Measurements from ENCODE around the gene ACTN1. TPM values are rescaled to one million over a fixed set of nuclear protein-coding genes. Genes with fewer than 3 reads are reported as not detected.

The ACTN1 gene
- total and polyA plus RNA-seq, 7 experiments from 2014 or later = 41.3 to 390 (median 227) TPM

DNA sequence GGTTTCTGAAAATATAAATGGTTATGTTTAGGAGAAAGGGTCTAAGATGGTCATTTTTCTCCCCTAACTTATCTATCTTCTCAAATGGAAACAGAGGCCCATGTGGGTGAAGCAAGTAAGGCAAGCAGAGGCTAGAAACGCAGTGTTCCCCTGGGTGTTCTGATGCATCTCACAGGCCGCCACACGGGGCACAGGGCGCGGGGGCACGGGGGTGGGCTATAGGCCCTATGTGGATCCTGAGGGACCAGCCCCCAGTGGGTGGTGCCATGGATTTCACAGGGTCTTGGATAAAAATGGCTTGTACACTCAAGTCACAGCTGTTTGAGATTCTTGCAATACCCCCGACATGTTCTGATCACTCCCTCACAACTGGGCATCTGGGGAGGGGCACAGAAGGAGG, 17.7 kb downstream of the ACTN1 start:
- H3K4me3 Mint-ChIP-seq = peak overlapping the region in 6 of 10 donors; percentile 36 to 65 (median 46)
- no peaks in the 10 kb centered on the region for H3K27me3 ChIP-seq (ENCODE audit: control insufficient read depth in 2 of 2, insufficient read depth in 2 of 2, low read length in 2 of 2)
- H3K36me3 ChIP-seq (ENCODE audit: control insufficient read depth in 2 of 3, insufficient read depth in 3 of 3, low read length in 3 of 3) = peaks cover 0 to 3% (median 0%) of the 10 kb centered on the region in 3 experiments
- H3K4me1 ChIP-seq (ENCODE audit: control insufficient read depth in 2 of 2, insufficient read depth in 2 of 2, low read length in 2 of 2) = peaks cover 0 to 94% of the 10 kb centered on the region in 2 donors
- peaks cover 29 to 100% (median 93%) of the 10 kb centered on the region in 7 donors for H3K4me1 Mint-ChIP-seq
- H3K27me3 Mint-ChIP-seq = no peaks in the 10 kb centered on the region
- H3K27ac Mint-ChIP-seq = peak overlapping the region in 8 of 9 donors; percentile 15 to 100 (median 88)
- no peaks in the 10 kb centered on the region for H3K9me3 ChIP-seq (ENCODE audit: control insufficient read depth in 2 of 3, low read length in 3 of 3)
- no peak overlapping the region for H3K4me3 ChIP-seq (ENCODE audit: low read length)
- intact Hi-C loops (cut with micrococcal nuclease) = loop anchor here in 1 of 2 donors (10.0 kb wide), 1 partner anchor 803 kb away; the partner anchor contains the start of gene SRSF5
- no peaks in the 10 kb centered on the region for H3K9me3 Mint-ChIP-seq
- ChIA-PET POLR2A (interaction anchor here (0.7 to 7.6 kb wide), 4 partner anchors 6 to 16 kb away, joined by 3 to 82 read pairs (median 14); no protein-coding TSS in a partner anchor), CTCF (interaction anchor here (1.3 kb wide), 1 partner anchor 50 kb away, joined by 3 read pairs; no protein-coding TSS in a partner anchor)
- ATAC-seq = no peak
- no peak for DNase-seq
- no peak overlapping the region for H3K27ac ChIP-seq (ENCODE audit: low read depth, low read length)
- peaks cover 4 to 41% (median 6%) of the 10 kb centered on the region in 5 donors for H3K36me3 Mint-ChIP-seq

- ChIA-PET CTCF (interaction anchor here (0.8 to 1.3 kb wide), 2 partner anchors 49 to 144 kb away, joined by 3 read pairs; no protein-coding TSS in a partner anchor), POLR2A (interaction anchor here (0.8 to 7.6 kb wide), 8 partner anchors 7 to 28 kb away, joined by 4 to 82 read pairs (median 6); no protein-coding TSS in a partner anchor)
- H3K36me3 ChIP-seq (ENCODE audit: control insufficient read depth in 2 of 3, insufficient read depth in 3 of 3, low read length in 3 of 3) = peaks cover 0 to 3% (median 0%) of the 10 kb centered on the region in 3 experiments
- ATAC-seq (no peak), DNase-seq (no peak)
- H3K27me3 ChIP-seq (ENCODE audit: control insufficient read depth in 2 of 2, insufficient read depth in 2 of 2, low read length in 2 of 2) = no peaks in the 10 kb centered on the region
- intact Hi-C loops (cut with micrococcal nuclease) = loop anchor here in 1 of 2 donors (1.0 to 10.0 kb wide), 2 partner anchors 8 to 805 kb away; partner anchors contain the start of gene SRSF5
- H3K27ac Mint-ChIP-seq = peak overlapping the region in 8 of 9 donors; percentile 64 to 97 (median 90)
- H3K9me3 Mint-ChIP-seq = no peaks in the 10 kb centered on the region
- H3K4me1 ChIP-seq (ENCODE audit: control insufficient read depth in 2 of 2, insufficient read depth in 2 of 2, low read length in 2 of 2) = peaks cover 0 to 94% of the 10 kb centered on the region in 2 donors
- H3K27ac ChIP-seq (ENCODE audit: low read depth, low read length) = peak overlapping the region; percentile 29
- peaks cover 4 to 35% (median 6%) of the 10 kb centered on the region in 5 donors for H3K36me3 Mint-ChIP-seq
- H3K27me3 Mint-ChIP-seq = no peaks in the 10 kb centered on the region
- peaks cover 24 to 100% (median 95%) of the 10 kb centered on the region in 7 donors for H3K4me1 Mint-ChIP-seq
- H3K9me3 ChIP-seq (ENCODE audit: control insufficient read depth in 2 of 3, low read length in 3 of 3) = no peaks in the 10 kb centered on the region
- peak overlapping the region in 8 of 10 donors; percentile 27 to 85 (median 58) for H3K4me3 Mint-ChIP-seq
- H3K4me3 ChIP-seq (ENCODE audit: low read length) = no peak overlapping the region
Observed at GRCh38 chr14:68960123-68960522, 19.0 kb downstream of the ACTN1 start.

GRCh38 chr14:68959035-68959434, 20.1 kb downstream of the ACTN1 start:
- H3K4me1 Mint-ChIP-seq = peaks cover 27 to 100% (median 94%) of the 10 kb centered on the region in 7 donors
- no peak for ATAC-seq

DNA sequence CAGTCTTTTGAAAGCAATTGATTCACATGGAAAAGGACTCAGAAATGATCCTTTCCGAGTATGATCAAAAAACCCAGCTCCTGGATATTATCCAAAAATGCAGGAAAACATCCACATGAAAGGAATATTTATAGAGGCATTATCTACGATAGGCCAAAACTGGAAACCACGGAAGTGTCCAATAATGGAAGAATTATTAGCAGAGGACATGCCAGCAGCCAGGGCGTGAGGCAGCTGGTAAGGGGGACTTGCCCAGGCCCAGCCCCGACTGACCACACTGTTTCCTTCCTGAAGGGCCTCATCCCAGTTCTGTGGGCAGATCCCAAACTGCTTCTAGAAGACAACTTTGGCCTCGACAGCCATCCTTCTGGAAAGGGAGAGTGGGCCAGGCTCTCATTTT, 20.5 kb downstream of the ACTN1 start:
- H3K4me3 Mint-ChIP-seq = peak overlapping the region in 4 of 10 donors; percentile 27 to 78 (median 66)
- peaks cover 0 to 86% of the 10 kb centered on the region in 2 donors for H3K4me1 ChIP-seq (ENCODE audit: control insufficient read depth in 2 of 2, insufficient read depth in 2 of 2, low read length in 2 of 2)
- H3K27ac ChIP-seq (ENCODE audit: low read depth, low read length) = no peak overlapping the region
- intact Hi-C loops (cut with micrococcal nuclease) = no loop called here
- H3K27me3 Mint-ChIP-seq = no peaks in the 10 kb centered on the region
- H3K4me3 ChIP-seq (ENCODE audit: low read length) = no peak overlapping the region
- POLR2A ChIA-PET = interaction anchor here (0.7 to 7.6 kb wide), 5 partner anchors 9 to 33 kb away, joined by 3 to 82 read pairs (median 11); no protein-coding TSS in a partner anchor
- H3K4me1 Mint-ChIP-seq = peaks cover 26 to 100% (median 92%) of the 10 kb centered on the region in 7 donors
- H3K27me3 ChIP-seq (ENCODE audit: control insufficient read depth in 2 of 2, insufficient read depth in 2 of 2, low read length in 2 of 2) = no peaks in the 10 kb centered on the region
- no peaks in the 10 kb centered on the region for H3K9me3 Mint-ChIP-seq
- peak overlapping the region in 8 of 9 donors; percentile 64 to 97 (median 90) for H3K27ac Mint-ChIP-seq
- DNase-seq (no peak), ATAC-seq (no peak)
- CTCF ChIA-PET = interaction anchor here (0.6 to 1.1 kb wide), 4 partner anchors 9 to 47 kb away, joined by 3 to 4 read pairs (median 3); no protein-coding TSS in a partner anchor
- H3K36me3 ChIP-seq (ENCODE audit: control insufficient read depth in 2 of 3, insufficient read depth in 3 of 3, low read length in 3 of 3) = peaks cover 0 to 3% (median 0%) of the 10 kb centered on the region in 3 experiments
- H3K36me3 Mint-ChIP-seq = peaks cover 4 to 33% (median 9%) of the 10 kb centered on the region in 5 donors
- no peaks in the 10 kb centered on the region for H3K9me3 ChIP-seq (ENCODE audit: control insufficient read depth in 2 of 3, low read length in 3 of 3)

More at GRCh38 chr14:68959035-68959434, 20.1 kb downstream of the ACTN1 start:
- Histone ChIP-seq H3K4me1 (ENCODE audit: control insufficient read depth in 2 of 2, insufficient read depth in 2 of 2, low read length in 2 of 2) (peaks cover 0 to 91% of the 10 kb centered on the region in 2 donors), H3K27ac (ENCODE audit: low read depth, low read length) (peak overlapping the region; percentile 44), H3K9me3 (ENCODE audit: control insufficient read depth in 2 of 3, low read length in 3 of 3) (no peaks in the 10 kb centered on the region), H3K27me3 (ENCODE audit: control insufficient read depth in 2 of 2, insufficient read depth in 2 of 2, low read length in 2 of 2) (no peaks in the 10 kb centered on the region), H3K36me3 (ENCODE audit: control insufficient read depth in 2 of 3, insufficient read depth in 3 of 3, low read length in 3 of 3) (peaks cover 0 to 3% (median 0%) of the 10 kb centered on the region in 3 experiments), H3K4me3 (ENCODE audit: low read length) (no peak overlapping the region)
- ChIA-PET POLR2A (interaction anchor here (1.1 to 7.6 kb wide), 6 partner anchors 8 to 33 kb away, joined by 3 to 82 read pairs (median 9); no protein-coding TSS in a partner anchor), CTCF (interaction anchor here (0.7 to 1.1 kb wide), 4 partner anchors 8 to 48 kb away, joined by 3 to 4 read pairs (median 4); no protein-coding TSS in a partner anchor)
- no peaks in the 10 kb centered on the region for H3K27me3 Mint-ChIP-seq
- no peaks in the 10 kb centered on the region for H3K9me3 Mint-ChIP-seq
- H3K36me3 Mint-ChIP-seq = peaks cover 4 to 34% (median 9%) of the 10 kb centered on the region in 5 donors
- peak overlapping the region in 8 of 9 donors; percentile 64 to 97 (median 90) for H3K27ac Mint-ChIP-seq
- peak overlapping the region in 8 of 10 donors; percentile 10 to 85 (median 53) for H3K4me3 Mint-ChIP-seq
- intact Hi-C loops (cut with micrococcal nuclease) = no loop called here
- no peak for DNase-seq

GRCh38 chr14:68957775-68958174, 21.3 kb downstream of the ACTN1 start:
- ChIA-PET CTCF (interaction anchor here (0.6 kb wide), 1 partner anchor 28 kb away, joined by 3 read pairs; no protein-coding TSS in a partner anchor), POLR2A (interaction anchor here (0.7 to 7.6 kb wide), 6 partner anchors 10 to 23 kb away, joined by 3 to 82 read pairs (median 8); no protein-coding TSS in a partner anchor)
- no peaks in the 10 kb centered on the region for H3K27me3 Mint-ChIP-seq
- no peaks in the 10 kb centered on the region for H3K9me3 Mint-ChIP-seq
- H3K4me3 Mint-ChIP-seq = peak overlapping the region in 8 of 10 donors; percentile 24 to 78 (median 66)
- H3K4me1 ChIP-seq (ENCODE audit: control insufficient read depth in 2 of 2, insufficient read depth in 2 of 2, low read length in 2 of 2) = peaks cover 0 to 86% of the 10 kb centered on the region in 2 donors
- H3K27me3 ChIP-seq (ENCODE audit: control insufficient read depth in 2 of 2, insufficient read depth in 2 of 2, low read length in 2 of 2) = no peaks in the 10 kb centered on the region
- H3K9me3 ChIP-seq (ENCODE audit: control insufficient read depth in 2 of 3, low read length in 3 of 3) = no peaks in the 10 kb centered on the region
- no peak overlapping the region for H3K27ac ChIP-seq (ENCODE audit: low read depth, low read length)
- DNase-seq (no peak), ATAC-seq (no peak)
- H3K36me3 ChIP-seq (ENCODE audit: control insufficient read depth in 2 of 3, insufficient read depth in 3 of 3, low read length in 3 of 3) = peaks cover 0 to 3% (median 0%) of the 10 kb centered on the region in 3 experiments
- peaks cover 26 to 100% (median 92%) of the 10 kb centered on the region in 7 donors for H3K4me1 Mint-ChIP-seq
- peaks cover 0 to 29% (median 9%) of the 10 kb centered on the region in 5 donors for H3K36me3 Mint-ChIP-seq
- intact Hi-C loops (cut with micrococcal nuclease) = no loop called here
- peak overlapping the region in 8 of 9 donors; percentile 76 to 97 (median 89) for H3K27ac Mint-ChIP-seq
- H3K4me3 ChIP-seq (ENCODE audit: low read length) = no peak overlapping the region

DNA sequence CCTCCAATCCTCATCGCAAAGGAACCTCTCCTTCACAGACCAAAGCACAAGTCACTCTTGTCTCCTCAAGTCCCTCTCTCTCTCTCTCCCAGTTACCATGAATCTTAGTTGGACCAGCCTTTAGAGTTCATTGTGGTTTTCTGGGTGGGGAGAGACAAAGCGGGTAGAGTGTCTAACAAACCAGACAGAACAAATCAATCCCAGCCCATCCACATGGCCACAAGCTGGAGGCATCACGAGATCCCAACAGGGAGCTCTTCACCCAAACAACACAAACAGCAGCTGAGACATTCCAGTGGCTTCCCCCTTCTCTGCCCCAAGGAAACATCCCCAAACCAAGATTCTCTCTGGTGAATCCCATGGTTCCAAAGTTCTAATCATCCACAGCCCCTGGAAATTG, 22.4 kb downstream of the ACTN1 start:
- H3K36me3 ChIP-seq (ENCODE audit: control insufficient read depth in 2 of 3, insufficient read depth in 3 of 3, low read length in 3 of 3) = peaks cover 0 to 5% (median 0%) of the 10 kb centered on the region in 3 experiments
- intact Hi-C loops (cut with micrococcal nuclease) = loop anchor here in 1 of 2 donors (1.0 kb wide), 1 partner anchor 9 kb away; no protein-coding TSS in a partner anchor

More for the DNA sequence above, 22.4 kb downstream of the ACTN1 start:
- Mint-ChIP-seq H3K4me1 (peaks cover 31 to 100% (median 92%) of the 10 kb centered on the region in 7 donors), H3K9me3 (no peaks in the 10 kb centered on the region), H3K36me3 (peaks cover 0 to 21% (median 8%) of the 10 kb centered on the region in 5 donors), H3K27me3 (no peaks in the 10 kb centered on the region), H3K27ac (peak overlapping the region in 8 of 9 donors; percentile 76 to 97 (median 89)), H3K4me3 (peak overlapping the region in 9 of 10 donors; percentile 3 to 80 (median 73))
- no peaks in the 10 kb centered on the region for H3K27me3 ChIP-seq (ENCODE audit: control insufficient read depth in 2 of 2, insufficient read depth in 2 of 2, low read length in 2 of 2)
- H3K4me1 ChIP-seq (ENCODE audit: control insufficient read depth in 2 of 2, insufficient read depth in 2 of 2, low read length in 2 of 2) = peaks cover 0 to 86% of the 10 kb centered on the region in 2 donors
- ATAC-seq (no peak), DNase-seq (no peak)
- no peaks in the 10 kb centered on the region for H3K9me3 ChIP-seq (ENCODE audit: control insufficient read depth in 2 of 3, low read length in 3 of 3)
- POLR2A ChIA-PET = interaction anchor here (1.1 to 7.6 kb wide), 4 partner anchors 8 to 46 kb away, joined by 3 to 82 read pairs (median 4); no protein-coding TSS in a partner anchor
- no peak overlapping the region for H3K4me3 ChIP-seq (ENCODE audit: low read length)
- H3K27ac ChIP-seq (ENCODE audit: low read depth, low read length) = peak overlapping the region; percentile 16
- CTCF ChIA-PET = interaction anchor here (0.5 to 1.4 kb wide), 5 partner anchors 10 to 56 kb away, joined by 3 to 6 read pairs (median 4); no protein-coding TSS in a partner anchor
